K562 (cell line): Measurements from ENCODE around the gene MAST4. TPM values are rescaled to one million over a fixed set of nuclear protein-coding genes. Genes with fewer than 3 reads are reported as not detected.

Experiments used
- ATAC-seq: fragments of 200-7000 bp; cut with Tn5 transposase; 3 replicates; pipeline ENCODE4 v1.9.1; 2020; ENCODE audit warnings: moderate library complexity
- BruUV-seq: library from RNA; stranded (reverse); fragments of 400-500 nt; replicated peaks from 2 replicates; lab custom pipeline; 2021; lab: Mats Ljungman, UMichigan
- CTCF ChIA-PET: fragments of 300-600 bp; formaldehyde crosslinking; extraction: SDS; loops from one replicate; lab custom pipeline; 2021; ENCODE audit warnings: low intra/inter-chr PET ratio; lab: Yijun Ruan, JAX
- POLR2A ChIA-PET: fragments of 300-600, 350-650 bp; sonication (Branson Sonifier 250); formaldehyde crosslinking; extraction: SDS; loops from one replicate; lab custom pipeline; 2021; ENCODE audit warnings: antibody characterized with exemption, inconsistent platforms; lab: Yijun Ruan, JAX
- DNase-seq, 4 experiments: peaks; one replicate each; pipeline versions ENCODE4 v3.0.0 to v3.0.0-alpha.2; 2011 to 2018; ENCODE audit warnings: low spot score in 3 of 4, mixed read lengths in 3 of 4; ENCODE audit errors: extremely low read depth in 1 of 4
- FAIRE-seq: peaks from 2 replicates; lab custom pipeline; 2011; peaks lifted over from hg19 to GRCh38; lab: Jason Lieb, UNC
- H2AFZ ChIP-seq: 2 replicates; pipeline ENCODE4 v1.6.0; 2011; ENCODE audit warnings: low read depth, low read length, control low read depth, inconsistent platforms
- H3K27ac ChIP-seq: fragments of 200-600 bp; 3 replicates; pipeline ENCODE4 v1.8.0; 2011; ENCODE audit warnings: low read depth, mild to moderate bottlenecking, control low read depth, inconsistent platforms, low read length, moderate library complexity, mixed read lengths; ENCODE audit errors: extremely low read depth
- H3K27me3 ChIP-seq, 2 experiments: fragments of 300-600 bp in 1 of 2; 2 replicates in 1 of 2; 3 replicates in 1 of 2; pipeline versions ENCODE4 v1.6.0 to v1.8.0; 2011; ENCODE audit warnings: inconsistent platforms in 2 of 2, low read length in 2 of 2, mild to moderate bottlenecking in 1 of 2, mixed read lengths in 1 of 2, moderate library complexity in 1 of 2; ENCODE audit not compliant: control insufficient read depth in 2 of 2, insufficient read depth in 2 of 2
- H3K36me3 ChIP-seq: fragments of 300-600 bp; 3 replicates; pipeline ENCODE4 v1.8.0; 2011; ENCODE audit warnings: mild to moderate bottlenecking, low read length, inconsistent platforms; ENCODE audit not compliant: control insufficient read depth, insufficient read depth
- H3K4me1 ChIP-seq, 2 experiments: fragments of 200-600 bp in 1 of 2; replicated peaks in 1 of 2; 2 replicates in 1 of 2; 3 replicates in 1 of 2; pipeline versions ENCODE4 v1.5.1 to v1.8.0; 2011; ENCODE audit warnings: inconsistent platforms in 2 of 2, low read length in 2 of 2, mild to moderate bottlenecking in 1 of 2, mixed read lengths in 1 of 2, moderate library complexity in 1 of 2; ENCODE audit not compliant: control insufficient read depth in 2 of 2, insufficient read depth in 2 of 2
- H3K4me2 ChIP-seq: 2 replicates; pipeline ENCODE4 v1.6.1; 2011; ENCODE audit warnings: low read length, control low read depth, inconsistent platforms, mixed read lengths; ENCODE audit not compliant: insufficient read depth
- H3K4me3 ChIP-seq: fragments of 200-600 bp; sonication (generic), shearing (Covaris generic); 2 replicates; pipeline ENCODE4 v1.5.1; 2016; ENCODE audit warnings: control low read depth, inconsistent platforms
- H3K79me2 ChIP-seq: fragments of 200-600 bp; 3 replicates; pipeline ENCODE4 v1.8.0; 2011; ENCODE audit warnings: low read length, inconsistent platforms; ENCODE audit not compliant: control insufficient read depth, insufficient read depth
- H3K9ac ChIP-seq, 2 experiments: 2 replicates each; pipeline versions ENCODE4 v1.6.0 to v1.6.1; 2011; ENCODE audit warnings: low read depth in 2 of 2, low read length in 2 of 2, control low read depth in 1 of 2, inconsistent platforms in 1 of 2, mild to moderate bottlenecking in 1 of 2, mixed read lengths in 1 of 2; ENCODE audit not compliant: insufficient read depth in 1 of 2
- H3K9me1 ChIP-seq: one replicate; pipeline ENCODE4 v1.6.0; 2011; ENCODE audit warnings: inconsistent platforms, mild to moderate bottlenecking, low read length, moderate library complexity; ENCODE audit not compliant: control insufficient read depth, insufficient read depth
- H3K9me3 ChIP-seq: replicated peaks from 2 replicates; pipeline ENCODE4 v1.5.1; 2011; ENCODE audit warnings: low read depth, low read length, inconsistent platforms; ENCODE audit not compliant: control insufficient read depth, insufficient read depth
- H4K20me1 ChIP-seq: replicated peaks from 2 replicates; pipeline ENCODE4 v1.6.1; 2011; ENCODE audit warnings: low read length, inconsistent platforms, mixed read lengths; ENCODE audit not compliant: control insufficient read depth, insufficient read depth
- ATF3 ChIP-seq, 2 experiments: fragments of 450-650 bp in 1 of 2; sonication (generic) in 1 of 2; formaldehyde crosslinking in 1 of 2; IDR thresholded peaks in 1 of 2; conservative IDR thresholded peaks in 1 of 2; 2 replicates each; pipeline versions ENCODE4 v1.6.1 to v1.8.1; 2016 to 2023; ENCODE audit warnings: mild to moderate bottlenecking in 2 of 2, moderate library complexity in 2 of 2, inconsistent platforms in 1 of 2, missing genetic modification reagents in 1 of 2
- CAMTA2 ChIP-seq: fragments of 250-450 bp; sonication (Bioruptor Pico); conservative IDR thresholded peaks from 2 replicates; pipeline ENCODE4 v1.5.1; 2022
- CC2D1A ChIP-seq: fragments of 450-650 bp; IDR thresholded peaks from 2 replicates; pipeline ENCODE4 v1.6.1; 2017; ENCODE audit warnings: mild to moderate bottlenecking
- LARP7 ChIP-seq: fragments of 450-650 bp; IDR thresholded peaks from 2 replicates; pipeline ENCODE4 v1.6.1; 2016
- RBM15 ChIP-seq: fragments of 200-400 bp; formaldehyde crosslinking; IDR thresholded peaks from 2 replicates; pipeline ENCODE4 v1.6.1; 2018; ENCODE audit warnings: mild to moderate bottlenecking, low read length, moderate library complexity; ENCODE audit not compliant: insufficient read depth
- TRIM28 ChIP-seq: fragments of 450-650 bp; IDR thresholded peaks from 2 replicates; pipeline ENCODE4 v1.6.1; 2017
- ZC3H8 ChIP-seq: fragments of 450-650 bp; IDR thresholded peaks from 2 replicates; pipeline ENCODE4 v1.6.1; 2017
- ZNF146 ChIP-seq: IDR thresholded peaks from one replicate; pipeline ENCODE4 v1.6.1; 2018; ENCODE audit warnings: missing compliant biosample characterization; ENCODE audit not compliant: unreplicated experiment
- ZNF175 ChIP-seq: fragments of 200-800 bp; sonication (Bioruptor generic); IDR thresholded peaks from 2 replicates; pipeline ENCODE4 v1.6.1; 2016; ENCODE audit warnings: low read depth, mild to moderate bottlenecking, missing genetic modification characterization, missing compliant biosample characterization
- ZNF407 ChIP-seq: fragments of 450-650 bp; IDR thresholded peaks from 2 replicates; pipeline ENCODE4 v1.6.1; 2016; ENCODE audit warnings: low read depth
- WGBS: fragments of 100-300 bp; shearing (Covaris generic); methylation state at CpG from one replicate; pipeline ENCODE4 v1.1.6; 2016; ENCODE audit warnings: low coverage, mixed read lengths; ENCODE audit not compliant: insufficient coverage; ENCODE audit errors: missing lambda C conversion rate; 5-methylcytosine and 5-hydroxymethylcytosine counted together
- in situ Hi-C: fragments of 300-500 bp; cut with MboI; formaldehyde crosslinking; loops from 4 replicates; pipeline ENCODE4 v1.15.0; 2018; ENCODE audit warnings: inconsistent platforms, mixed read lengths
- intact Hi-C: fragments of 100-400 bp; cut with micrococcal nuclease; formaldehyde crosslinking; loops from 2 replicates; pipeline ENCODE4 v1.14.2; 2022
- polyA plus RNA-seq, 8 experiments: library from polyadenylated mRNA; depleted of rRNA in 4 of 8; stranded (reverse) in 5 of 8; unstranded in 3 of 8; fragments of >200 nt; fragmentation: Nextera tagmentation in 2 of 8; fragmentation: Illumina TruSeq in 1 of 8; extraction: Ambion mirVana in 2 of 8; extraction: Trizol in 1 of 8; gene quantifications; 2 replicates each; pipeline versions ENCODE4 v1.2.1 to v1.2.3, GENCODE V29; 2011 to 2014; ENCODE audit warnings: inconsistent platforms in 1 of 8, missing spikeins in 1 of 8
- total RNA-seq, 7 experiments: library from RNA; depleted of rRNA in 6 of 7; stranded (reverse); fragments of >200 nt in 6 of 7; fragmentation: Illumina TruSeq in 2 of 7; extraction: Trizol in 2 of 7; gene quantifications; 2 replicates each; pipeline versions ENCODE4 v1.2.1 to v1.2.3, GENCODE V29; 2011 to 2021; ENCODE audit warnings: low replicate concordance in 1 of 7

Gene MAST4
- total and polyA plus RNA-seq, 9 of the 15 experiments (the other 6 are each of a cell fraction or from before 2014, with no cell fraction given): 0.88 to 10.1 (median 5.2) TPM

- CTCF ChIA-PET: no interaction called here
- Histone ChIP-seq H3K27ac (no peak overlapping the region), H4K20me1 (no peaks in the 10 kb centered on the region), H3K36me3 (no peaks in the 10 kb centered on the region), H3K4me3 (no peak overlapping the region), H3K4me1 (no peaks in the 10 kb centered on the region), H3K9ac (no peak overlapping the region), H3K27me3 (peaks cover 2 to 6% of the 10 kb centered on the region in 2 experiments; a peak in 1 of 5 replicates), H3K9me1 (no peaks in the 10 kb centered on the region), H3K79me2 (no peaks in the 10 kb centered on the region), H3K4me2 (no peak overlapping the region), H2AFZ (no peak overlapping the region), H3K9me3 (no peaks in the 10 kb centered on the region)
- in situ Hi-C loops: no loop called here
- BruUV-seq: no TSS peak
- intact Hi-C loops: no loop called here
- FAIRE-seq (no peak), ATAC-seq (no peak), DNase-seq (no peak)
- WGBS: 0% methylated on average over 8 of the region's 8 CpGs
- POLR2A ChIA-PET: no interaction called here
- TF ChIP-seq ZNF407: no peak
- no peak for TF ChIP-seq RBM15
- TF ChIP-seq ZC3H8: no peak
- no peak for TF ChIP-seq CC2D1A
- TF ChIP-seq CAMTA2: no peak
- TF ChIP-seq TRIM28: no peak
- no peak for TF ChIP-seq ZNF146 (CRISPR knock-in tag)
- no peak for TF ChIP-seq ZNF175 (CRISPR knock-in tag)
- no peak for TF ChIP-seq LARP7
- no peak for TF ChIP-seq ATF3 (IDR thresholded peaks at IDR 0.05)
- no peak for TF ChIP-seq ATF3 (CRISPR knock-in tag; conservative IDR thresholded peaks at IDR 0.05)
Measured at GRCh38 chr5:66805514-66806430, 209.6 kb downstream of the MAST4 start.
